T-helper 22 cell (primary cell): Measurements from ENCODE around the gene ASTN2.
"Not testable (repeated sequence)": the region's sequence is repeated elsewhere in the genome, so short reads cannot be mapped to it uniquely, and the experiment has no call there.

Experiments used
- DNase-seq: peaks from one replicate; pipeline ENCODE4 v3.0.0-alpha.2; 2020; ENCODE audit warnings: low read depth

The ASTN2 gene

GRCh38 chr9:116860509-116861120, 554.2 kb downstream of the ASTN2 start:
- DNase-seq = no peak

DNA sequence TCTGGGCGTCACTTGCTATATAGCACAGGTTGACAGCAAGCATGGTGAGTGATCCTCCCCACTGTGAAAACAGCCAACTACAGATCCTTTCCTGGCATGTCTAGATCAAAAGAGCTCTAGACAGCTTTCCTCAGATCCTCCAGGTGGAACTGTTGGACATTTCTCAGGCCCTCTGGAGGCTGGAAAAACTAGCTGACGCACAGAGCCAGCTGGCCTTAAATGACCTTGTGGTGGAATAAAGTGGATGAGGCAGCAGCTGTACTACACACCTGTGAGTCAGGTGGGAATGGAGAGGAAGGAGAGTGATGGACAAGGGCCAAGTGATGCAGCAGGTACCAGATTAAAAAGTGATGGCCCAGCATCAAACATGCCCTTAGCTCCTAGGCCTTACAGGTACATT, 555.1 kb downstream of the ASTN2 start:
- DNase-seq = no peak

DNA sequence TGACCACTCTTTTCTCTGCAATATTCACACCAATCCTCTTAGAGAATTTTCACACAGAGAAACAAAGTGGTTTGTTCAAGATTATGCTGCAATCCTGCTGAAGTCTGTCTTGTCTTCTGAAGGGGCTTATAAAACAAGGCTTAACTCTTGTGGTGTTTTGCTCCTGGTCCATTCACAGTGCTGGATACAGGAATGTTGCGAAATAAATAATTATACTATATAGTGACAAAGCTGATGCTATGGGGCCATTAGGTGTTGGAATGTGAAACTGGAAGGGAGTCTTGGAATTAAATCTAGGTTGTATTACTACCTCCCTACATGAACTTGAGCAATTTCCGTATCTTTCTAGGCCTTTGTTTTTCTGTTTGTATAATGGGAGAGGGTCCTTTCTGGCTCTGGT, 557.5 kb downstream of the ASTN2 start:
- DNase-seq = no peak

DNA sequence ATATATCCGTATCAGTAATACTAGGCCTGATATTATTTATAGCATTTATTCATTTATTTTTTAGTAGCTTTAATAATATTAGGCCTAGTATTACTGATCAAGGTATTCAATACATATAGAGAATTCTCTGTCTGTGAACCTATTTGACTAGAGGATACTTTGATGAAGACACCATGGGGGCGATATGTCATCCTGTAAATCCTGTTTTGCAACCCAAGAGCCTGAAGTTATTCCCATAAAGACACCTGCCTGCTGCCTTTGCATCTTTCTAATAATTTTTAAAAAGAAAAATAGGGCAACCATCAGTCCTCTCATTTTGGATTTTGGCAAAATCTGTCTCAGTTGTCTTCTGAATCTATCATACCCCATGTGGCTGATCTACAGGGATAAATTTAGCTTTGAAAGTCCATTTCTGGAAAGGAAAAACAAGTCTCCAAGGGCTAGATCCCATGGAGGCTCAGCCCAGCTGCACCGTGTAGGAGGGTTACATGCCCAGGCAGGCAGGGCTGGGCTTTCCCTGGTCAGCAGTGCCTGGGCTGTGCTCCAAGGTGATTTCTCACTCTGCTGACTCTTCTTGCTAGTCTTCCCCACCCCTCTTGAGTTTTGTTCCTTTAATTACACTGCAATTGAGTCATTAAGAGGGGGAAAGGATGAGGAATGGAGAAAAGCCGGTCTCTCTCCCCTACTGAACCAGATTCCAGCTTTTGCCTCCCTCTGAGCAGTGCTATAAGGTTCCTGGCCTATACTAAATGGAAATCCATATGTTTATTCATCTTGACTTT, 558.8 kb downstream of the ASTN2 start:
- no peak for DNase-seq

DNA sequence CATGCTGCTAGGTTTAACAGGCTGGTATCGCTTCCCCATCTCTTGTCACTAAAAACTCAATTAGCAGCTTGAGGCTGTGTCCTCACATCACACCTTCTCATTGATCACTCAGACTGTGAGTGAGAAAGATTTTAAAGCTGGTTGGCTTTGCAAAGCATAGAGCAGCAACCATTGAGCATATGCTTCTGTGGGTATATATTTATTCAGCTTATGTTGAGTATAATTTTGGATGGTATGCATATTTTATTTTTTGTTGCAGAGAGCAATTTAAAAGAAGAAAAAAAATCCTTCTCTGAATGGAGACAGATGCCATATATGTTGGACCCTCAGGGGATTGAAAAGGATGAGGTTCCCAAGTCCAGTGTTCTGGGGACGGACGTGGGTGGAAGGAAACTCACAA, 565.1 kb downstream of the ASTN2 start:
- DNase-seq = no peak

DNA sequence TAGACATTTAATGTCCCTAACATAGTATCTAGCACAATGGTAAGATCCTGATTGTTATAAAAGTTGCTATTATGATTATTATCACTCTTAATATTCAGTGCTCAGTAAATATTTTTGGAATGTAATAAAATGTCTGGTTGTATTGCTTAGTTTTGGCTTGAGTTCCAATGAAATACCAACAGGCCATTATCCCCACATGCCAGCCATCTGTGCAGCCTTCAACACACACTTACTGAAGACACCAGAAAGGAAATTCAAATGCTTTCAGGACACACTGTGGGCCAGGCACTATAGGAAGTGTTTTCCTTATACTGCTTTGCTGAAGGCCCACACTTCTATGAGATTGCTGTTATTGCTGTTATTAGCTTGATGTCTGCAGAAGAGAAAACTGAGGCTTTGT, 570.2 kb downstream of the ASTN2 start:
- no peak for DNase-seq

GRCh38 chr9:116843863-116844620, 570.8 kb downstream of the ASTN2 start:
- no peak for DNase-seq

GRCh38 chr9:116842658-116843057, 572.2 kb downstream of the ASTN2 start:
- no peak for DNase-seq

GRCh38 chr9:116838468-116838867, 576.4 kb downstream of the ASTN2 start:
- not testable (repeated sequence) for DNase-seq

- no peak for DNase-seq
Observed at GRCh38 chr9:116837018-116837989, 577.6 kb downstream of the ASTN2 start.

DNA sequence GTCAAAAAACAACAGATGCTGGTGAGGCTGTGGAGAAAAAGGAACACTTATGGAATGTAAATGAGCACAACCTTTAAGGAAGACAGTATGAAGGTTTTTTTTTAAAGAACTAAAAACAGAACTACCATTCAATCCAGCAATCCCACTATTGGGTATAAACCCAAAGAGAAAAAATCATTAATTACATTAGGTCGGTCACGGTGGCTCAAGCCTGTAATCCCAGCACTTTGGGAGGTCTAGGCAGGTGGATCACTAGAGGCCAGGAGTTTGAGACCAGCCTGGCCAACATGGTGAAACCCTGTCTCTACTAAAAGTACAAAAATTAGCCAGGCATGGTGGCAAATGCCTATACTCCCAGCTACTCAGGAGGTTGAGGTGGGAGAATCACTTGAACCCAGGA, 584.5 kb downstream of the ASTN2 start:
- not testable (repeated sequence) for DNase-seq

GRCh38 chr9:116821633-116822229, 593.1 kb downstream of the ASTN2 start:
- DNase-seq = no peak

DNA sequence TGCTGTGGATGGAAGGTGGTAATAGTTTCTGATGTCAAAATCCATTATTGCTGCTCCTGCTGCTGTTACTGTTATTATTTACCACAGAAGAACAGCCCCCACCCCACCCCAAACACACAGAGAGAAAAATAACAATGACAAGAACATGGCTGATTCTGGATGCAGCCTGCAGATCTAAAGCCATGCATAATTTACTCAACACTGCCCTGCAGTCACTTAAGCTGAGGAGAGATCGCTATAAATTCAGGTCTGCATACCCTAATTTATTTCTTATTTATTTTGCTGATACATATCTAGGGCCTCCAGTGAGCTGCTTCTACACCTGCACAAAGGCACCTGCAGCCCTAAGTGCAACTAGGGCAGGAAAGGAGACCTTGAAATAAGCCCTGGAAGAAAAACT, 595.7 kb downstream of the ASTN2 start:
- DNase-seq = no peak

GRCh38 chr9:116817762-116818161, 597.1 kb downstream of the ASTN2 start:
- DNase-seq = no peak

DNA sequence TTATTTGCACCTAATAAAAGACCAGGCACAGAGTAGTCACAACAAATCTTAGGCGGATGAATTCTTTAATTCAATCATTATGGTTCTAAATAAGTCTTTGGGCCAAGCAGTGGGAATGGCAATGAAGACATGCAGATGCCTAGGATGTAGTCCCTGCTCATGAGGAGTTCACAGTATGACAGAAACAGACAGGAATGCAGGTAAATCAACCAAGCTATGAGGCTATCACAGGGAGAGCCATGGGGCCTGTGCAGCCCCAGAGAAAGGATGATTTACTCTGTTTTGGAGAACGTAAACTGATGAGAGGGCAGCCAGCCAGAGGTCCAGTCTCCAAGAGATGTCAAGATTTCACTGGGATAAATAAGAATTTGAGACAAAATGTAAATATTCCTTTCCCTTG, 598.4 kb downstream of the ASTN2 start:
- no peak for DNase-seq

GRCh38 chr9:116815835-116816234, 599.0 kb downstream of the ASTN2 start:
- no peak for DNase-seq

GRCh38 chr9:116813031-116813300, 601.9 kb downstream of the ASTN2 start:
- no peak for DNase-seq

GRCh38 chr9:116812231-116813030, 602.4 kb downstream of the ASTN2 start:
- DNase-seq = no peak

DNA sequence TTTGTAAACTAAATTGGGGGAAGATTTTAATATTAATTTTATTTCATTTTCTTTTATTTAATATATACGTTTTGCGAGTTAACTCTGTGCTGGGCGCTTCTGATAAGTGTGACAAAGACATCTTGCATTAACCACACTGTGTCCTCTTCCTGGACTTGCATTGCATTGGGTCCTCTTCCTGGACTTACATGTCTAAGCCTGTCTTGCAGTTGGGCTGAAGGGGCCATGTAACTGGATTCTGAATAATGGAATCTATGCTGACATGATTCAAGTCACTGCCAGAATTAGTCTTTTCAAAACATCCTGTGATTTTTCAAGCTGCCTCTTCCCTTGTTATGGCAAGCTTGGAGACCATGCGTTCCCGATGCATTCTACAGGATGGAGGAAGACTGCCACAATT, 605.2 kb downstream of the ASTN2 start:
- DNase-seq = no peak

DNA sequence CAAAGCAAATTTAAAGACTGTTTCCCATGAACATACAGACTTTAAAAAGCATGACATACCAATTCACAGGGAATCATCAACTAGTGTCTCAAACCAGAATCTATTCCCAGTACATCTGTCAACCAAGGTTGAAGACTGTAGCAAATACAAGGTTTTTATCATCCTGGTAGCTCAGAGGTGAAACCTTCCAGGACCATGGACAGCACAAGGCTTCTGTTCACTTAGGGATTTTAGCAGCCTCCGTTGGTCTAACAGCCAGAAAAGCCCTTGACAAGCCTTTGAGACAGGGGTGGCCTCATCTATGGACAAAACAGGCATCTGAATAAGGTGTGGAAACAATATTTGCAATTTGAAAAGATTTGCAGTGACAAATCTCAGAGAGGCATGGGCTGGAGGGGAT, 608.8 kb downstream of the ASTN2 start:
- DNase-seq = no peak

GRCh38 chr9:116800885-116801284, 614.0 kb downstream of the ASTN2 start:
- no peak for DNase-seq
